B cell (primary cell): ENCODE results near the gene CNGA3.

ENCODE experiments used
- CTCF ChIP-seq: fragments of 200-600 bp; IDR thresholded peaks from one replicate; pipeline ENCODE4 v1.8.0; 2022; ENCODE audit warnings: antibody characterized with exemption, mild to moderate bottlenecking
- EZH2 ChIP-seq: IDR thresholded peaks from 2 replicates; pipeline ENCODE4 v1.6.1; 2012; ENCODE audit warnings: borderline replicate concordance, low read depth, mild to moderate bottlenecking, moderate library complexity, low read length; ENCODE audit not compliant: insufficient read depth, poor library complexity, severe bottlenecking

DNA sequence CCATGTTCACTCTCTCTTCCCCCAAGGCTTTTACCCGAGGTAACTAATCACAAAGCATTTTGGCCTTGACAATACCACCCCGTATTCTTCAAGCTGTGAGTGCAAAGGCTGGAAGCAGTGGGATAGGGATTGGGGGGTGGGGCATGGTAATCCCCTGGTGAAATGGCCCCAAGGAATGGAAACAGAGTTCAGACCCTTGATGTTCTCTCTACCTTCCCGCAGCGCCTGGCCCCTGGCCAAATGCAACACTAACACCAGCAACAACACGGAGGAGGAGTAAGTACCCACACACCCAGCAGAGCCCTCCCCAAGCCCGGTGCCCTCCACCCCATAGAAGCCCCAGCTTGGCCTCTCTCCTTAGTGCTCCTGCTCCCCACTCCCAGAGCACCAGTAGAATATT is 36.9 kb downstream of the CNGA3 start:
- no peak for TF ChIP-seq CTCF
- no peak for TF ChIP-seq EZH2
